Putamen (tissue), 1 donor: ENCODE results near the gene TMEM121.
"Not testable (repeated sequence)": the region's sequence is repeated elsewhere in the genome, so short reads cannot be mapped to it uniquely, and the experiment has no call there.

Source experiments
- DNase-seq: peaks from one replicate; pipeline ENCODE4 v3.0.0-alpha.2; 2016; ENCODE audit warnings: low spot score

The TMEM121 gene

GRCh38 chr14:105570482-105570881 is 44.1 kb downstream of the TMEM121 start:
- DNase-seq = no peak

DNA sequence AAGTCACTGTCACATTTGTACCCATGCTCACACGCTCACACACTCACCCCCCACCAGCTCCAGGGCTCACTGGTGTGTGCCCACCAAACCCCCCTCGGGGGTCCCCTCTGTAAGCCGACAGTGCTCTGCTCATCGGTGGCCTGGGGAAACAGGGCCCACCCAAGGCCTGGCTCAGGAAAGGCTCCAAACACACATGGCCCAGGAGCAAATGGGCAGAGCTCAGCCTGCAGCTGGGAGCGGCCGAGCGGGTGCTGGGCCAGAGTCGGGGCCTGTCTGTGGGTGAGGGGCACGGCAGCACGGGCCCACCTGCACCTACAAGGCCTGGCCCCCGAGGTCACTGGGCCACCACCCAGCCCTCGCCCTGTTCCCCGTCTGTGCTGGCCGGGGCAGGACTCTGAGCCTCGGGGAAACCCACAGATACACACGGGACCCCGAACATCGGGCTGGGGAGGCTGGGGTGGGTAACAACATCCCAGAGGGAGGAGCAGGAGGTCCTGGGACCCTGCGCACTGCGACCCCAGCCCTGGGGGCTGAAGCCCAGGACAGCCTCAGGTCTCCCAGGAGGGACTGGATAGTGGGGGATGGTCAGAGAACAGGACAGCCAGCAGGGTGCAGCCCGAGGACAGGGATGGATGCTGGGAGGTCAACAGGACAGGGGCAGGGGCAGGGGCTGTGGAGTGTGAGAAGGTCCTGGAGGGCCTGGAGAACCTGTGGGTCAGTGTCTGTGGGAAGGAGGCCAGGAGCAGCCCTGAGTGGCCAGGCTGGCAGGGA is 45.0 kb downstream of the TMEM121 start:
- not testable (repeated sequence) for DNase-seq

DNA sequence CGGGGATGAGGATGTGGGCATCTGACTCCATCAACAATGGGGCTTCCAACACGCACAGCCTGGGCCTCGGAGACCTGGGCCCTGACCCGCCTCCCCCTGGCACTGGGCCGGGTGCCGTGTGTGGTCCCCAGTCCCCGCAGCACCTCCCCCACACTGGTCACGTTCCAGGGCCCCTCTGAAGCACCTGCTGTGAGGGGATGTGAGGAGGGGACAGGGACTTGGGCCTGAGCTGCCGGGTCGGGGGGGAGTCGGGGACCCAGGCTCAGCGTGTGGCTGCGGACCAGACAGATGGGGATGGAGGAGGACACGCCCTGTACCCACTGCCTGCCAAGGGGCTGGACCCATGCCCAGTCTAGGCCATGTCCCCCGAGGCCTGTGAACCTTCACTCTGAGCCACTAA is 45.7 kb downstream of the TMEM121 start:
- not testable (repeated sequence) for DNase-seq

- not testable (repeated sequence) for DNase-seq
These were observed 47.5 kb downstream of the TMEM121 start for GRCh38 chr14:105573841-105574240.

- not testable (repeated sequence) for DNase-seq
These were observed 48.0 kb downstream of the TMEM121 start for GRCh38 chr14:105574411-105574810.

GRCh38 chr14:105575016-105575700 is 48.8 kb downstream of the TMEM121 start:
- DNase-seq = not testable (repeated sequence)

DNA sequence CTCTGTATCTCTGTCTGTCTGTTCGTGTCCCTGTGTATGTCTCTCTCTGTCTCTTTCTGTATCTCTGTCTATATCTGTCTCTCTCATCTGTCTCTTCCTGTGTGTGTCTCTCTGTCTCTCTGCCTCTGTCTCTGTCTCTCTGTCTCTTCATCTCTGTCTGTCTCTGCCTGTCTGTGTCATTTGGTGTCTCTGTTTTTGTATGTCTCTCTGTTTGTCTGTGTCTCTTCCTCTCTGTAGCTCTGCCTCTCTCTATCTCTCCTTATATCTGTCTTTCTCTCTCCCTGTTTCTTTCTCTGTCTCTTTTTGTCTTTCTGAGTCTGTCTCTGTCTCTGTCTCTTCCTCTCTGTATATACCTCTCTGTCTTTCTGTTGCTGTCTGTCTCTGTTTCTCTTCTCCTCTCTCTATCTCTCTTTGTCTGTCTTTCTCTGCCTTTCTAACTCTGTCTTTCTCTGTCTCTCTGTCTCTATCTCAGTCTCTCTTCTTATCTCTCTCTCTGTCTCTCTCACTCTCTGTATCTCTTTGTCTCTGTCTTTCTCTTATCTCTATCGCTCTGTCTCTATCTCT is 50.2 kb downstream of the TMEM121 start:
- no peak for DNase-seq

DNA sequence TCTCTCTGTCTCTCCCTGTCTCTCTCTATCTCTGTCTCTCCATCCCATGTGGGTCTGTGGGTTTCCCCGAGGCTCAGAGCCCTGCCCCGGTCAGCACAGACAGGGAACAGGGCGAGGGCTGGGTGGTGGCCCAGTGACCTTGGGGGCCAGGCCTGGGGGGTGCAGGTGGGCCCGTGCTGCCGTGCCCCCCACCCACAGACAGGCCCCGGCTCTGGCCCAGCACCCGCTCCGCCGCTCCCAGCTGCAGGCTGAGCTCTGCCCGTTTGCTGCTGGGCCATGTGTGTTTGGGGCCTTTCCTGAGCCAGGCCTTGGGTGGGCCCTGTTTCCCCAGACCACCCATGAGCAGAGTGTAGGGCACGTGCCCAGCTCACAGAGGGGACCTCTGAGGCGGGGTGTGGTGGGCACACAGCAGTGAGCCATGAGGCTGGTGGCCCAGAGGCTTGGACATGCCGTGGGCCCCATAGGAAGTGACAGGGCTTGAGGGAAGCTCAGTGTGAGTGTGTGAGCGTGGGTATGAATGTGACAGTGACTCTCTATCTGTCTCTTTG is 51.0 kb downstream of the TMEM121 start:
- no peak for DNase-seq

GRCh38 chr14:105578070-105578469 is 51.7 kb downstream of the TMEM121 start:
- no peak for DNase-seq

DNA sequence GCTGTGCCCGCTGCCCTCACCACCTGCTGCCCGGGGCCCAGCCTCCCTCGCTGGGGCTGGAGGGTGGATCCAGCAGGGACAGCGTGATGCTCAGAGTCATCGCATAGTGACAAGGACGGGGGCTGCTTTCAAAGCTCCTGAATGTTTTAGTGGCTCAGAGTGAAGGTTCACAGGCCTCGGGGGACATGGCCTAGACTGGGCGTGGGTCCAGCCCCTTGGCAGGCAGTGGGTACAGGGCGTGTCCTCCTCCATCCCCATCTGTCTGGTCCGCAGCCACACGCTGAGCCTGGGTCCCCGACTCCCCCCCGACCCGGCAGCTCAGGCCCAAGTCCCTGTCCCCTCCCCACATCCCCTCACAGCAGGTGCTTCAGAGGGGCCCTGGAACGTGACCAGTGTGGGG is 52.8 kb downstream of the TMEM121 start:
- not testable (repeated sequence) for DNase-seq
